ENCODE data around the gene C15orf61. TPM values are rescaled to one million over a fixed set of nuclear protein-coding genes. Genes with fewer than 3 reads are reported as not detected.

Gene C15orf61
- total RNA-seq, 1 experiment from 2014 or later = 5.6 TPM

DNA sequence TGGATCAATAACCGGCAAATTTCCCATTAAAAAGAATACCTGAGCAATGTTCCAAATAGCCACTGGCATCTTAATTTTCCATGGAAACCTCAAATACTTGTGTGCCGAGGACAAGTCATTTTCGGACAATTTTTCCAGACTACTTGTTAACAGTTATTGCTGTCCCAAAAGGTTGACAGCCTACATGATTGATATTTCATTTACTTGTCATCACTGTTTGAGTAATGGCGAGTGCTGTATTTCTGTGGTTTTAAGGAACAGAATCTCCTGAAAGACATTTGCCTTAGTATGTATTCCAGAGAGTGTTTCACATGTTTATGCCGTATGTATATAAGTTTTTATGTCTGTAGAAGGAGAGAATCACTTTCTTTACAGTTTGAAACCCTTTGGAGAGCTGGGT is 58.2 kb downstream of the C15orf61 start:
- no peak overlapping the region for H3K27ac ChIP-seq (ENCODE audit: low read length)
- DNase-seq (ENCODE audit: low read depth, low spot score) (no peak), ATAC-seq (no peak)
- intact Hi-C loops (cut with micrococcal nuclease; ENCODE audit: unreplicated experiment) (no loop called here), in situ Hi-C loops (cut with HindIII; ENCODE audit: low pct_unique_long_range_greater_than_20kb, low sequenced_read_pairs) (no loop called here)
- H3K36me3 ChIP-seq (ENCODE audit: control insufficient read depth, insufficient read depth, low read length) = no peaks in the 10 kb centered on the region; the same call in 1 of the 2 replicates
- no peak overlapping the region for H3K4me3 ChIP-seq (ENCODE audit: low read depth in 2 of 2, low read length in 2 of 2)
- no peak for TF ChIP-seq CTCF (IDR thresholded peaks at IDR 0.05)
- TF ChIP-seq SIN3A (IDR thresholded peaks at IDR 0.05; ENCODE audit: borderline replicate concordance, insufficient read depth, low read depth, low read length) = no peak
- no peak for TF ChIP-seq POLR2AphosphoS5 (IDR thresholded peaks at IDR 0.05; ENCODE audit: low read depth, low read length)
- no peak for TF ChIP-seq TCF7L2 (IDR thresholded peaks at IDR 0.05; ENCODE audit: low read depth, low read length)
- TF ChIP-seq, protein P1, sequence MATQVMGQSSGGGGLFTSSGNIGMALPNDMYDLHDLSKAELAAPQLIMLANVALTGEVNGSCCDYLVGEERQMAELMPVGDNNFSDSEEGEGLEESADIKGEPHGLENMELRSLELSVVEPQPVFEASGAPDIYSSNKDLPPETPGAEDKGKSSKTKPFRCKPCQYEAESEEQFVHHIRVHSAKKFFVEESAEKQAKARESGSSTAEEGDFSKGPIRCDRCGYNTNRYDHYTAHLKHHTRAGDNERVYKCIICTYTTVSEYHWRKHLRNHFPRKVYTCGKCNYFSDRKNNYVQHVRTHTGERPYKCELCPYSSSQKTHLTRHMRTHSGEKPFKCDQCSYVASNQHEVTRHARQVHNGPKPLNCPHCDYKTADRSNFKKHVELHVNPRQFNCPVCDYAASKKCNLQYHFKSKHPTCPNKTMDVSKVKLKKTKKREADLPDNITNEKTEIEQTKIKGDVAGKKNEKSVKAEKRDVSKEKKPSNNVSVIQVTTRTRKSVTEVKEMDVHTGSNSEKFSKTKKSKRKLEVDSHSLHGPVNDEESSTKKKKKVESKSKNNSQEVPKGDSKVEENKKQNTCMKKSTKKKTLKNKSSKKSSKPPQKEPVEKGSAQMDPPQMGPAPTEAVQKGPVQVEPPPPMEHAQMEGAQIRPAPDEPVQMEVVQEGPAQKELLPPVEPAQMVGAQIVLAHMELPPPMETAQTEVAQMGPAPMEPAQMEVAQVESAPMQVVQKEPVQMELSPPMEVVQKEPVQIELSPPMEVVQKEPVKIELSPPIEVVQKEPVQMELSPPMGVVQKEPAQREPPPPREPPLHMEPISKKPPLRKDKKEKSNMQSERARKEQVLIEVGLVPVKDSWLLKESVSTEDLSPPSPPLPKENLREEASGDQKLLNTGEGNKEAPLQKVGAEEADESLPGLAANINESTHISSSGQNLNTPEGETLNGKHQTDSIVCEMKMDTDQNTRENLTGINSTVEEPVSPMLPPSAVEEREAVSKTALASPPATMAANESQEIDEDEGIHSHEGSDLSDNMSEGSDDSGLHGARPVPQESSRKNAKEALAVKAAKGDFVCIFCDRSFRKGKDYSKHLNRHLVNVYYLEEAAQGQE (IDR thresholded peaks at IDR 0.05; ENCODE audit: insufficient read depth in 1 of 2, low read depth in 2 of 2, low read length in 1 of 2) = no peak
- BruUV-seq (replicated peaks) = no TSS peak
- ChIA-PET CTCF (no interaction called here), POLR2A (no interaction called here)
- H3K9me3 ChIP-seq (ENCODE audit: control insufficient read depth, insufficient read depth, low read depth, low read length) = no peaks in the 10 kb centered on the region
- H3K27me3 ChIP-seq (ENCODE audit: control insufficient read depth, insufficient read depth, low read length) = no peaks in the 10 kb centered on the region
- peaks cover 3% of the 10 kb centered on the region; the same call in 1 of the 2 replicates for H3K4me1 ChIP-seq (ENCODE audit: control insufficient read depth, insufficient read depth, low read length)

Other genes starting within 250 kb of the C15orf61 start
- 18.3 TPM for gene MAP2K5, start 21.6 kb downstream of the C15orf61 start, total RNA-seq (2021; ENCODE audit: unreplicated experiment)

Measured in Panc1 (cell line).